ENCODE results near the gene AK2.

Gene AK2

GRCh38 chr1:33010932-33011731 is 25.6 kb downstream of the AK2 start:
- Histone ChIP-seq H3K4me3 (ENCODE audit: low read length) (no peak overlapping the region), H3K4me1 (ENCODE audit: control insufficient read depth, insufficient read depth, low read length) (peaks cover 1% of the 10 kb centered on the region; the same call in 1 of the 2 replicates), H3K36me3 (ENCODE audit: control insufficient read depth, insufficient read depth, low read length) (peaks cover 28% of the 10 kb centered on the region; the same call in 1 of the 2 replicates), H3K9me3 (ENCODE audit: control insufficient read depth, insufficient read depth, low read length) (no peaks in the 10 kb centered on the region), H3K27ac (ENCODE audit: low read length) (no peak overlapping the region), H3K27me3 (ENCODE audit: control insufficient read depth, insufficient read depth, low read length) (no peaks in the 10 kb centered on the region)
- WGBS (ENCODE audit: insufficient coverage, insufficient read length) = no CpG with 5 or more reads among the region's 5 CpGs
- no peak for DNase-seq (ENCODE audit: low read depth, low spot score)

DNA sequence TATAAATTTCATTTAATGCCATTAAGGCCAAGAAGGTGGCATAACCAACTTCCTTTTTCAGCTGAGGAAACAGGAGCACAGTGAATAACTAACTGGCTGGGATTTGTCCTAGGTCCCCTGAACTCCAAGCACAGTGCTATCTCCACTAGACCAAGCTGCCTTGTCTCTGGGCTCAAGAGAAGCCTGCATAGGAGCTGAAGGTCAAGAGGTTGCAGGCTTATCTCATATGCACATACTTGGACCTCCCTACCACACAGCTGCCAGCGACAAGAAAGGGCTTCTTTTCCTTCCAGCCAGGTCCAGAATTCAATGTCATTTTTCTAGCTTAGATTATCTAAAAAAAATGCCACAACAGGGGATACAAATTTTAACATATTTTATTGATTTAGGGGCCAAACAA is 27.1 kb downstream of the AK2 start:
- no CpG with 5 or more reads among the region's 1 CpG for WGBS (ENCODE audit: insufficient coverage, insufficient read length)
- Histone ChIP-seq H3K4me1 (ENCODE audit: control insufficient read depth, insufficient read depth, low read length) (peaks cover 2% of the 10 kb centered on the region; the same call in 1 of the 2 replicates), H3K4me3 (ENCODE audit: low read length) (no peak overlapping the region), H3K27me3 (ENCODE audit: control insufficient read depth, insufficient read depth, low read length) (no peaks in the 10 kb centered on the region), H3K27ac (ENCODE audit: low read length) (no peak overlapping the region), H3K36me3 (ENCODE audit: control insufficient read depth, insufficient read depth, low read length) (peaks cover 28% of the 10 kb centered on the region; the same call in 1 of the 2 replicates), H3K9me3 (ENCODE audit: control insufficient read depth, insufficient read depth, low read length) (no peaks in the 10 kb centered on the region)
- DNase-seq (ENCODE audit: low read depth, low spot score) = no peak

GRCh38 chr1:33008051-33008914 is 28.4 kb downstream of the AK2 start:
- H3K4me1 ChIP-seq (ENCODE audit: control insufficient read depth, insufficient read depth, low read length) = peaks cover 2% of the 10 kb centered on the region; the same call in 1 of the 2 replicates
- DNase-seq (ENCODE audit: low read depth, low spot score) = no peak
- WGBS (ENCODE audit: insufficient coverage, insufficient read length) = no CpG with 5 or more reads among the region's 13 CpGs
- peaks cover 27% of the 10 kb centered on the region; the same call in 1 of the 2 replicates for H3K36me3 ChIP-seq (ENCODE audit: control insufficient read depth, insufficient read depth, low read length)
- H3K27ac ChIP-seq (ENCODE audit: low read length) = no peak overlapping the region
- no peaks in the 10 kb centered on the region for H3K9me3 ChIP-seq (ENCODE audit: control insufficient read depth, insufficient read depth, low read length)
- no peak overlapping the region for H3K4me3 ChIP-seq (ENCODE audit: low read length)
- H3K27me3 ChIP-seq (ENCODE audit: control insufficient read depth, insufficient read depth, low read length) = no peaks in the 10 kb centered on the region

DNA sequence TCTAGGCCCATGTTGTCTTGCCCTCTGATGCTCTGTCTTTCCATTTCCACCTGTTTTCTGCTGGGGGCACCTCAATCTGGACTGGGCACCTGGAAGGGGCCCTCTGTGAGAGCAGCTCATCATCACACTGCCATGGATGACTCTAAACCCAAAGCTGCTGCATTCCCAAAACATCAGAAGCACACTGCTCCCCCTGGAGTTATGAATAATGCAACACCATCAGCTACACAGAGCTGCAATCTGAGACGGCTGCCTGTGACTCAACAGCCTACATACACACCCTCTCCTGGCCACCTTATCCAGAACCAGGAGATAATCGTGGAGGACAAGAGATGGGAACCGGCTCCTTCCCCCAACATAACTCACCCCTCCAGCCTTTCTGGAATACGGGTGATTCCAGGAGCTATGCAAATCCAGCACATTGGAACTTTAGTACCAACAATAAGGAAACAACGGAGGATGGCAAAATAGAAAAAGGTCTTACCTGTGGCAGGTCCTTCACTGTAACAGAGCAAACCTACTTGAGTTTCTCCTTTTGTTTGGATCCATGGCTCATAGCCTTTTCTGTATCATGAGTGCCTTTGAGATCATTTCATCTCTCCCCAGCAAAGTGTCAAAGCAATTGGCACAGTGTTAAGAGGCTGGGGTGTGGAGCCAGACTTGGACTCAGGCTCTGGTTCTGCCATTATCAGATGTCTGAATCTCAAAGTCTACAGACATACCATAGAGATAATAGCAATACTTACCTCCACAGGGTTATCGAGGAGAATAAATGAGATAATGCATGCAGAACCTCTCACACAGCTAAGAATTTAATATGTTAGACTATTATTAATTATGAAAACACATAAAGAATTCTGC is 29.3 kb downstream of the AK2 start:
- Histone ChIP-seq H3K36me3 (ENCODE audit: control insufficient read depth, insufficient read depth, low read length) (peaks cover 19% of the 10 kb centered on the region; the same call in 1 of the 2 replicates), H3K4me1 (ENCODE audit: control insufficient read depth, insufficient read depth, low read length) (peaks cover 2% of the 10 kb centered on the region; the same call in 1 of the 2 replicates), H3K9me3 (ENCODE audit: control insufficient read depth, insufficient read depth, low read length) (no peaks in the 10 kb centered on the region), H3K4me3 (ENCODE audit: low read length) (no peak overlapping the region), H3K27ac (ENCODE audit: low read length) (no peak overlapping the region), H3K27me3 (ENCODE audit: control insufficient read depth, insufficient read depth, low read length) (no peaks in the 10 kb centered on the region)
- no peak for DNase-seq (ENCODE audit: low read depth, low spot score)
- WGBS (ENCODE audit: insufficient coverage, insufficient read length) = no CpG with 5 or more reads among the region's 6 CpGs

DNA sequence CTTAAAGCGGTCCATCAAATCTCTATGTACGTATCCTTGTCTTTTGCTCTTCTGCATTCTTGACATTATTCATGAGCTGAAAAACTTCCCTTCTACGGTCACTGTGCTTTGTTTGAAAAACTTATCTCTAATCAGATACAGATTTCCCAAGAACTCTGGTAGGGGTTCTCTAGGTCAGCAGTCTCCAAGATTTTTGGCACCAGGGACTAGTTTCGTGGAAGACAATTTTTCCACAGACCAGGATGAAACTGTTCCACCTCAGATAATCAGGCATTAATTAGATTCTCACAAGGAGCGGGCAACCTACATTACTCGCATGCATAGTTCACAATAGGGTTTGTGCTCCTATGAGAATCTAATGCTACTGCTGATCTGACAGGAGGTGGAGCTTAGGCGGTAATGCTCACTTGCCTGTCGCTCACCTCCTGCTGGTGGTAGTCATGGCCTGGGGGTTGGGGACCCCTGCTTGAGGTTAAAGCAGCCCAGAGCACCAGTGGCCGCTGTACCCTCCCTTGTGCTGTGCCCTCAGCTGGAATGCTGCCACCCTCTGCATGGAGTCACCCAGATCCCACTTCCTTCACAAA is 30.8 kb downstream of the AK2 start:
- H3K27ac ChIP-seq (ENCODE audit: low read length) = no peak overlapping the region
- no peaks in the 10 kb centered on the region for H3K9me3 ChIP-seq (ENCODE audit: control insufficient read depth, insufficient read depth, low read length)
- no peak overlapping the region for H3K4me3 ChIP-seq (ENCODE audit: low read length)
- no CpG with 5 or more reads among the region's 9 CpGs for WGBS (ENCODE audit: insufficient coverage, insufficient read length)
- H3K4me1 ChIP-seq (ENCODE audit: control insufficient read depth, insufficient read depth, low read length) = peaks cover 2% of the 10 kb centered on the region; the same call in 1 of the 2 replicates
- no peak for DNase-seq (ENCODE audit: low read depth, low spot score)
- H3K27me3 ChIP-seq (ENCODE audit: control insufficient read depth, insufficient read depth, low read length) = no peaks in the 10 kb centered on the region
- peaks cover 13% of the 10 kb centered on the region; the same call in 1 of the 2 replicates for H3K36me3 ChIP-seq (ENCODE audit: control insufficient read depth, insufficient read depth, low read length)

GRCh38 chr1:33005117-33005837 is 31.4 kb downstream of the AK2 start:
- DNase-seq (ENCODE audit: low read depth, low spot score) = no peak
- Histone ChIP-seq H3K36me3 (ENCODE audit: control insufficient read depth, insufficient read depth, low read length) (peaks cover 11% of the 10 kb centered on the region; the same call in 1 of the 2 replicates), H3K27ac (ENCODE audit: low read length) (no peak overlapping the region), H3K4me1 (ENCODE audit: control insufficient read depth, insufficient read depth, low read length) (peaks cover 2% of the 10 kb centered on the region; the same call in 1 of the 2 replicates), H3K4me3 (ENCODE audit: low read length) (no peak overlapping the region), H3K27me3 (ENCODE audit: control insufficient read depth, insufficient read depth, low read length) (no peaks in the 10 kb centered on the region), H3K9me3 (ENCODE audit: control insufficient read depth, insufficient read depth, low read length) (no peaks in the 10 kb centered on the region)
- WGBS (ENCODE audit: insufficient coverage, insufficient read length) = no CpG with 5 or more reads among the region's 2 CpGs

DNA sequence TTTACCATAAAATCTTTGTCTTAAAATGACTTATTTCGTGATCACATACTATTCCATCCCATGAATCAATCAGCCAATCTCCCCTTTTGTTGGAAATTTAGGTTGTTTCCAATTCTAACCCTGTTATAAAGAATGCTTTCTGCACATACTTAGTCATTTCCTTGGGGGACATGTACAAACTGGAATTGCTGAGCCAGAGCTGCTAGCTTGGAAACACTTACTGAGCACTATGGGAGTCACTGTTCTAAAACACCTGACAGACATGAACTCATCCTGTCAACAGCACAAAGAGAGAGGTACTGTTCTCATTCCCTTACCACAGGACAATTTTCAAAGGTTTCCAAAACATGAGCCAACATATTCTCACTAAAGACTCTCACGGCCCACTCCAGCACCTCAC is 32.1 kb downstream of the AK2 start:
- H3K4me3 ChIP-seq (ENCODE audit: low read length) = no peak overlapping the region
- peaks cover 2% of the 10 kb centered on the region; the same call in 1 of the 2 replicates for H3K4me1 ChIP-seq (ENCODE audit: control insufficient read depth, insufficient read depth, low read length)
- peaks cover 11% of the 10 kb centered on the region; the same call in 1 of the 2 replicates for H3K36me3 ChIP-seq (ENCODE audit: control insufficient read depth, insufficient read depth, low read length)
- H3K27ac ChIP-seq (ENCODE audit: low read length) = no peak overlapping the region
- WGBS (ENCODE audit: insufficient coverage, insufficient read length) = 100% methylated on average over 1 of the region's 2 CpGs
- no peak for DNase-seq (ENCODE audit: low read depth, low spot score)
- no peaks in the 10 kb centered on the region for H3K9me3 ChIP-seq (ENCODE audit: control insufficient read depth, insufficient read depth, low read length)
- H3K27me3 ChIP-seq (ENCODE audit: control insufficient read depth, insufficient read depth, low read length) = no peaks in the 10 kb centered on the region

DNA sequence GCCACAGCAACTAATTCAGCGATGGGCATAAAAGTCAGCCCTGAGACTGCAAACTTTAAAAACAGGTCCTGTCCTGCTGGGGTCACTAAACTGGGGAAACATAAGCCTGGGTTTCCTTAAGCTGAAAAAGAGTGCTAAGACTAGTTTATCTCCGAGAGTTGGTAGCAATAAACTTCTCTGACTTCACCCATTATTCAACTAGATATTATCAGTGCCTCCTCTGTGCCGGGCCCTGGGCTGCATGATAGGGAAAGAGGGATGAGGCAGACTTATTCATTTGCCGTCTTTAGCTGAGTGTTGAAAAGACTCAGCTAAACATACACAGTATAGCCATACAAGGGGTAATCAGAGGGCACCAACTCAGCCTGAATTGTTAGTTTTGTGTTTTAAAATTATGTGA is 33.0 kb downstream of the AK2 start:
- peaks cover 2% of the 10 kb centered on the region; the same call in 1 of the 2 replicates for H3K4me1 ChIP-seq (ENCODE audit: control insufficient read depth, insufficient read depth, low read length)
- H3K27me3 ChIP-seq (ENCODE audit: control insufficient read depth, insufficient read depth, low read length) = no peaks in the 10 kb centered on the region
- peaks cover 10% of the 10 kb centered on the region; the same call in 1 of the 2 replicates for H3K36me3 ChIP-seq (ENCODE audit: control insufficient read depth, insufficient read depth, low read length)
- H3K4me3 ChIP-seq (ENCODE audit: low read length) = no peak overlapping the region
- no peaks in the 10 kb centered on the region for H3K9me3 ChIP-seq (ENCODE audit: control insufficient read depth, insufficient read depth, low read length)
- DNase-seq (ENCODE audit: low read depth, low spot score) = no peak
- H3K27ac ChIP-seq (ENCODE audit: low read length) = no peak overlapping the region
- no CpG with 5 or more reads among the region's 4 CpGs for WGBS (ENCODE audit: insufficient coverage, insufficient read length)

- Histone ChIP-seq H3K36me3 (ENCODE audit: control insufficient read depth, insufficient read depth, low read length) (no peaks in the 10 kb centered on the region), H3K9me3 (ENCODE audit: control insufficient read depth, insufficient read depth, low read length) (no peaks in the 10 kb centered on the region), H3K27ac (ENCODE audit: low read length) (no peak overlapping the region), H3K27me3 (ENCODE audit: control insufficient read depth, insufficient read depth, low read length) (no peaks in the 10 kb centered on the region), H3K4me1 (ENCODE audit: control insufficient read depth, insufficient read depth, low read length) (peaks cover 2% of the 10 kb centered on the region; the same call in 1 of the 2 replicates), H3K4me3 (ENCODE audit: low read length) (no peak overlapping the region)
- WGBS (ENCODE audit: insufficient coverage, insufficient read length) = no CpG with 5 or more reads among the region's 4 CpGs
- DNase-seq (ENCODE audit: low read depth, low spot score) = no peak
Measured at GRCh38 chr1:33002006-33002405, 34.7 kb downstream of the AK2 start.
